Endothelial cell of umbilical vein (primary cell): ENCODE results near the gene MYH3. TPM values are rescaled to one million over a fixed set of nuclear protein-coding genes. Genes with fewer than 3 reads are reported as not detected.

ENCODE experiments used
- BruUV-seq: library from RNA; stranded (reverse); fragments of 400-500 nt; replicated peaks from 2 replicates; lab custom pipeline; 2021; lab: Mats Ljungman, UMichigan
- CTCF ChIA-PET: fragments of 300-600, 350-600 bp; sonication (Branson Sonifier 250); formaldehyde crosslinking; loops from one replicate; lab custom pipeline; 2021; ENCODE audit warnings: antibody characterized with exemption, inconsistent platforms; lab: Charles Lee
- POLR2A ChIA-PET: fragments of 300-600, 350-600 bp; sonication (Branson Sonifier 250); formaldehyde crosslinking; loops from one replicate; lab custom pipeline; 2021; ENCODE audit warnings: antibody characterized with exemption, inconsistent platforms; lab: Charles Lee
- DNase-seq: peaks from one replicate; pipeline ENCODE4 v3.0.0-alpha.2; 2011; ENCODE audit warnings: low read depth, low spot score
- FAIRE-seq: peaks from 2 replicates; lab custom pipeline; 2011; peaks lifted over from hg19 to GRCh38; lab: Jason Lieb, UNC
- H2AFZ ChIP-seq: 2 replicates; pipeline ENCODE4 v1.6.0; 2012; ENCODE audit warnings: low read depth, low read length, control low read depth, inconsistent platforms
- H3K27ac ChIP-seq: 2 replicates; pipeline ENCODE4 v1.5.1; 2011; ENCODE audit warnings: low read depth, mild to moderate bottlenecking, control low read depth, low read length, moderate library complexity; ENCODE audit not compliant: insufficient read depth
- H3K27me3 ChIP-seq, 2 experiments: 2 replicates each; pipeline versions ENCODE4 v1.6.0 to v1.6.1; 2011; ENCODE audit warnings: low read length in 2 of 2, mixed read lengths in 1 of 2; ENCODE audit not compliant: control insufficient read depth in 2 of 2, insufficient read depth in 2 of 2
- H3K36me3 ChIP-seq, 2 experiments: 2 replicates in 1 of 2; 3 replicates in 1 of 2; pipeline ENCODE4 v1.5.1; 2011; ENCODE audit warnings: low read length in 2 of 2, mild to moderate bottlenecking in 1 of 2, moderate library complexity in 1 of 2; ENCODE audit not compliant: control insufficient read depth in 2 of 2, insufficient read depth in 2 of 2; ENCODE audit errors: extremely low read depth in 1 of 2
- H3K4me1 ChIP-seq: 3 replicates; pipeline ENCODE4 v1.5.1; 2011; ENCODE audit warnings: mild to moderate bottlenecking, low read length; ENCODE audit not compliant: control insufficient read depth, insufficient read depth; ENCODE audit errors: extremely low read depth
- H3K4me2 ChIP-seq: 2 replicates; pipeline ENCODE4 v1.6.1; 2011; ENCODE audit warnings: low read length, control low read depth, mixed read lengths; ENCODE audit not compliant: insufficient read depth
- H3K4me3 ChIP-seq, 3 experiments: fragments of 200-600 bp in 1 of 3; sonication (generic), shearing (Covaris generic) in 1 of 3; replicated peaks in 1 of 3; 2 replicates each; pipeline ENCODE4 v1.5.1; 2011 to 2016; ENCODE audit warnings: control low read depth in 3 of 3, low read length in 3 of 3, mild to moderate bottlenecking in 2 of 3, inconsistent platforms in 1 of 3, low read depth in 1 of 3, moderate library complexity in 1 of 3; ENCODE audit not compliant: insufficient read depth in 1 of 3
- H3K79me2 ChIP-seq: 2 replicates; pipeline ENCODE4 v1.6.0; 2012; ENCODE audit warnings: low read length, inconsistent platforms; ENCODE audit not compliant: control insufficient read depth, insufficient read depth
- H3K9ac ChIP-seq: replicated peaks from 2 replicates; pipeline ENCODE3; 2011; ENCODE audit warnings: low read length, control low read depth; ENCODE audit not compliant: insufficient read depth; ENCODE audit errors: extremely low read depth
- H3K9me1 ChIP-seq: replicated peaks from 3 replicates; pipeline ENCODE4 v1.6.0; 2011; ENCODE audit warnings: mild to moderate bottlenecking, low read length; ENCODE audit not compliant: control insufficient read depth, insufficient read depth; ENCODE audit errors: extremely low read depth
- H3K9me3 ChIP-seq: replicated peaks from 2 replicates; pipeline ENCODE4 v1.5.1; 2012; ENCODE audit warnings: low read length, inconsistent platforms; ENCODE audit not compliant: control insufficient read depth, insufficient read depth
- H4K20me1 ChIP-seq: replicated peaks from 2 replicates; pipeline ENCODE3; 2011; ENCODE audit warnings: mild to moderate bottlenecking, low read length; ENCODE audit not compliant: control insufficient read depth, insufficient read depth; ENCODE audit errors: extremely low read depth
- FOS ChIP-seq: IDR thresholded peaks from 2 replicates; pipeline ENCODE4 v1.6.1; 2011; ENCODE audit warnings: mild to moderate bottlenecking, low read length, moderate library complexity, borderline replicate concordance; ENCODE audit not compliant: insufficient read depth
- JUN ChIP-seq: IDR thresholded peaks from 2 replicates; pipeline ENCODE4 v1.6.1; 2011; ENCODE audit warnings: borderline replicate concordance, low read depth; ENCODE audit not compliant: insufficient read length, insufficient read depth
- POLR2AphosphoS5 ChIP-seq: IDR thresholded peaks from 2 replicates; pipeline ENCODE4 v1.6.1; 2012; ENCODE audit warnings: low read depth, mild to moderate bottlenecking, control low read depth, low read length, moderate library complexity; ENCODE audit not compliant: insufficient read depth
- dilution Hi-C: fragments of 300-500 bp; cut with MboI; formaldehyde crosslinking; loops from one replicate; pipeline ENCODE4 v1.15.0; 2019; ENCODE audit warnings: low sequenced_read_pairs; ENCODE audit not compliant: extremely low pct_ligation_motif_present
- intact Hi-C: fragments of 100-400 bp; cut with micrococcal nuclease; formaldehyde crosslinking; loops from one replicate; pipeline ENCODE4 v1.10.0; 2022
- polyA plus RNA-seq, 4 experiments: library from polyadenylated mRNA; depleted of rRNA in 3 of 4; stranded (reverse) in 3 of 4; unstranded in 1 of 4; fragments of >200 nt; gene quantifications; 2 replicates each; pipeline versions ENCODE4 v1.2.1 to v1.2.3, GENCODE V29; 2011 to 2012; ENCODE audit warnings: missing spikeins in 1 of 4
- total RNA-seq: library from RNA; stranded (reverse); gene quantifications from 2 replicates; pipeline ENCODE4 v1.2.3, GENCODE V29; 2021
- TF ChIP-seq, protein P1 (sequence below), 2 donors: IDR thresholded peaks; 1 replicate in 1 of 2; 2 replicates in 1 of 2; pipeline ENCODE4 v1.5.1; 2011; ENCODE audit warnings: low read length in 2 of 2, mild to moderate bottlenecking in 2 of 2, moderate library complexity in 2 of 2, control low read depth in 1 of 2, inconsistent platforms in 1 of 2, low read depth in 1 of 2; ENCODE audit not compliant: insufficient read depth in 1 of 2; ENCODE audit errors: extremely low read depth in 1 of 2

Gene MYH3
- total and polyA plus RNA-seq, 2 donors (not counting 3 experiments of a cell fraction or from before 2014, with no cell fraction given) = 0.65 to 0.73 TPM

DNA sequence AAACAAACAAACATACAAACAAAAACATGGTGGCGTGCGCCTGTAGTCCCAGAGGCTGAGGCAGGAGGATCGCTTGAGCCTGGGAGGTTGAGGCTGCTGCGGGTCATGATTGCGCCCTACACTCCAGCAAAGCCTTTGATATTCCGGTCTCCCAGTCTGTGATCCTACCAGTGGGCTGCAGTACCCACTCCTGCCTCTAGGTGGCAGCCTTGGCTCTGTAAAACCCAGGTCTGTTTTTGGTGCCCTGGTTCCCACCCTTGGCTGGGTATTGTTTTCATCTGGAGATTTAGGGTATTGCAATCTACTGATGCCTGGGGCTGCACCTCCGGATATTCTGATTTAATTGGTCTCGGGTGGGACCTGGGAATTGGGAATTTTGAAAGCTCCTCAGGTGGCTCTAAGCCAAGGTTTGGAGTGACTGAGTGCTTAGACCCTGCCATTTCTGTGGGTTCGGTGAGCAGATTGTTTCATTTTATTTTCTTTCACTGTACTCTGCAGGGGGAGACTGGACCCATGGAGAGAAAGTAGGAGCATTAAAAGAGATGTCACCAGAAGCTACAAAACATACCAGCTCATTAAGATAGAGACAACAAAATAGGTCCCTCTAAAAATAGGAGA is 40.5 kb downstream of the MYH3 start:
- H4K20me1 ChIP-seq = no peaks in the 10 kb centered on the region
- FAIRE-seq (peak; percentile 79), DNase-seq (peak; percentile 51)
- no peaks in the 10 kb centered on the region for H3K4me1 ChIP-seq
- no peak overlapping the region for H3K4me2 ChIP-seq
- no peaks in the 10 kb centered on the region for H3K36me3 ChIP-seq
- H3K9me1 ChIP-seq = no peaks in the 10 kb centered on the region
- TF ChIP-seq FOS (no peak), POLR2AphosphoS5 (no peak), JUN (no peak)
- TF ChIP-seq, protein P1, sequence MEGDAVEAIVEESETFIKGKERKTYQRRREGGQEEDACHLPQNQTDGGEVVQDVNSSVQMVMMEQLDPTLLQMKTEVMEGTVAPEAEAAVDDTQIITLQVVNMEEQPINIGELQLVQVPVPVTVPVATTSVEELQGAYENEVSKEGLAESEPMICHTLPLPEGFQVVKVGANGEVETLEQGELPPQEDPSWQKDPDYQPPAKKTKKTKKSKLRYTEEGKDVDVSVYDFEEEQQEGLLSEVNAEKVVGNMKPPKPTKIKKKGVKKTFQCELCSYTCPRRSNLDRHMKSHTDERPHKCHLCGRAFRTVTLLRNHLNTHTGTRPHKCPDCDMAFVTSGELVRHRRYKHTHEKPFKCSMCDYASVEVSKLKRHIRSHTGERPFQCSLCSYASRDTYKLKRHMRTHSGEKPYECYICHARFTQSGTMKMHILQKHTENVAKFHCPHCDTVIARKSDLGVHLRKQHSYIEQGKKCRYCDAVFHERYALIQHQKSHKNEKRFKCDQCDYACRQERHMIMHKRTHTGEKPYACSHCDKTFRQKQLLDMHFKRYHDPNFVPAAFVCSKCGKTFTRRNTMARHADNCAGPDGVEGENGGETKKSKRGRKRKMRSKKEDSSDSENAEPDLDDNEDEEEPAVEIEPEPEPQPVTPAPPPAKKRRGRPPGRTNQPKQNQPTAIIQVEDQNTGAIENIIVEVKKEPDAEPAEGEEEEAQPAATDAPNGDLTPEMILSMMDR (IDR thresholded peaks at IDR 0.05; ENCODE audit: extremely low read depth in 1 of 2, insufficient read depth in 1 of 2, low read depth in 1 of 2, low read length in 2 of 2) = peak; percentile 95 to 98
- H3K27ac ChIP-seq = no peak overlapping the region
- POLR2A ChIA-PET = no interaction called here
- CTCF ChIA-PET = interaction anchor here (0.5 to 8.2 kb wide), 19 partner anchors 8 to 1039 kb away, joined by 3 to 108 read pairs (median 8); partner anchors contain the start of genes CFAP52 and STX8
- H3K9ac ChIP-seq = no peak overlapping the region
- intact Hi-C loops (loop anchor here (10.0 kb wide), 1 partner anchor 892 kb away; no protein-coding TSS in a partner anchor), dilution Hi-C loops (no loop called here)
- H3K79me2 ChIP-seq = no peaks in the 10 kb centered on the region
- no peaks in the 10 kb centered on the region for H3K27me3 ChIP-seq
- H2AFZ ChIP-seq = no peak overlapping the region
- H3K4me3 ChIP-seq = no peak overlapping the region
- no TSS peak for BruUV-seq
- no peaks in the 10 kb centered on the region for H3K9me3 ChIP-seq
